WI38 (cell line): ENCODE results near the gene SCAANT1.
A peak's percentile ranks its signal among the peaks of the same experiment; 100 is the strongest.

Experiments
- H3K4me3 ChIP-seq: 2 replicates; pipeline ENCODE4 v1.5.1; 2011; ENCODE audit warnings: low read depth, mild to moderate bottlenecking, control low read depth, low read length
- TF ChIP-seq, protein P1 (sequence below): IDR thresholded peaks from 2 replicates; pipeline ENCODE4 v1.5.1; 2012; ENCODE audit warnings: low read depth, mild to moderate bottlenecking, control low read depth, low read length

The SCAANT1 gene

DNA sequence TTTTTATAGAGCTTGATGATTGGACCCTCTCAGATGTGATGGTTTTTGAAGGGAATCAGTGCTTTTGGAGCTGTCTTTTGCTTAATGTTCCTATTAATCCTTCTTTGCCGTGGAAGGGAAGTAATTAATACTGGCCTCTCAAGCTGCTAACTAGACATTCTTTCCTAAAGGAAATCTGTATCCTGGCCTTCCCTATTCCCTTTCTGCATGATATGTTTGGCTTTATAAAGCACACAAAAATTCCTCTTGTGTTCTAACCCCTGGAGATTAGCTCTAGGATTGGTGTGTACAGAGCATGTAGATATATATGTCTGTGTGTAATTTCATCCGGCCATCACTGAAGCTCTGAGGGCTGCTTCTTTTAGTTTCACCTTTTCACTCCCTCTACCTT, 41.6 kb downstream of the SCAANT1 start:
- H3K4me3 ChIP-seq, result no peak overlapping the region
- TF ChIP-seq, protein P1, sequence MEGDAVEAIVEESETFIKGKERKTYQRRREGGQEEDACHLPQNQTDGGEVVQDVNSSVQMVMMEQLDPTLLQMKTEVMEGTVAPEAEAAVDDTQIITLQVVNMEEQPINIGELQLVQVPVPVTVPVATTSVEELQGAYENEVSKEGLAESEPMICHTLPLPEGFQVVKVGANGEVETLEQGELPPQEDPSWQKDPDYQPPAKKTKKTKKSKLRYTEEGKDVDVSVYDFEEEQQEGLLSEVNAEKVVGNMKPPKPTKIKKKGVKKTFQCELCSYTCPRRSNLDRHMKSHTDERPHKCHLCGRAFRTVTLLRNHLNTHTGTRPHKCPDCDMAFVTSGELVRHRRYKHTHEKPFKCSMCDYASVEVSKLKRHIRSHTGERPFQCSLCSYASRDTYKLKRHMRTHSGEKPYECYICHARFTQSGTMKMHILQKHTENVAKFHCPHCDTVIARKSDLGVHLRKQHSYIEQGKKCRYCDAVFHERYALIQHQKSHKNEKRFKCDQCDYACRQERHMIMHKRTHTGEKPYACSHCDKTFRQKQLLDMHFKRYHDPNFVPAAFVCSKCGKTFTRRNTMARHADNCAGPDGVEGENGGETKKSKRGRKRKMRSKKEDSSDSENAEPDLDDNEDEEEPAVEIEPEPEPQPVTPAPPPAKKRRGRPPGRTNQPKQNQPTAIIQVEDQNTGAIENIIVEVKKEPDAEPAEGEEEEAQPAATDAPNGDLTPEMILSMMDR, result no peak

DNA sequence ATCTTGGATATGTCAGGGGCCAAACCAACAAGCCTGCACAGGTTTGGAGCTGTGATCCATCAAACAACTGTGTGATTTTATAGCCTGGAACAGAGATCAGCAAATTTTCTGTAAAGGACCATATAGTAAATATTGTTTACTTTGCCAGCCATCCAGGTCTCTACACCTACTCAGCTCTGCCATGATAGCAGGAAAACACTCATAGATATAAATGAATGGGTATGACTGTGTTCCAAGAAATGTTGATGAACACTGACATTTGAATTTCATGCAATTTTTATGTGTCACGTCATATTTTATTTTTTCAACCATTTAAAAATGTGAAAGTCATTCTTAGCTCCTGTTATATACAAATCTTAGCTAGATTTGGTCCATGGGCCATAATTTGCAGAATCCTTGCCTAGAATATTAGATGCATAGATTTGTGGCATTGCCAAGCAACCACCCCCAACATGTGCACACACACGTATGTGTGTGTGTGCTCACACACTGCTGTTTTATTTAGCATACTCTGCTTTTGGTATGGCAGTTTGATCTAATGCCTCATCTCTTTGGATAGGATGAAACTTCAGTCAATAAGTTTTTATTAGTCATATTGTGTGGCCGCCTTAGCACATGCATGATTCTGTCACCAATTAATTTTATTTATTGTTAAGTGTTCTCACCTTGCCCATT, 42.1 kb downstream of the SCAANT1 start:
- TF ChIP-seq, protein P1, result no peak
- H3K4me3 ChIP-seq, result no peak overlapping the region

DNA sequence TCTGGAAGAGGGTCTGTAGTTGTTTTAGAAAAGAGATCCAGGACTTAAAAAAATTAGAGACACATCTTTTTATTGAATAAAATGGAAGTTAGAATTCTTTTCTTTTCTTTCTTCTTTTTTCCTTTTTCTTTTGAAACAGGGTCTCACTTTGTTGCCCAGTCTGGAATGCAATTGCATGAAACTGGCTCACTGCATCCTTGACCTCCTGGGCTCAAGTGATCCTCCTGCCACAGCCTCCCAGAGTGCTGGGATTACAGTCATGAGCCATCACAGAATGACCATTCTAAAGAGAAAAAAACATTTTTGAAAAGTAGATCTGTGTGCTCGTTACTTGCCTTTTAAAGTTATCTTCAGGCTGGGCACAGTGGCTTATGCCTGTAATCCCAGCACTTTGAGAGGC, 45.0 kb downstream of the SCAANT1 start:
- no peak overlapping the region for H3K4me3 ChIP-seq
- TF ChIP-seq, protein P1, result no peak

DNA sequence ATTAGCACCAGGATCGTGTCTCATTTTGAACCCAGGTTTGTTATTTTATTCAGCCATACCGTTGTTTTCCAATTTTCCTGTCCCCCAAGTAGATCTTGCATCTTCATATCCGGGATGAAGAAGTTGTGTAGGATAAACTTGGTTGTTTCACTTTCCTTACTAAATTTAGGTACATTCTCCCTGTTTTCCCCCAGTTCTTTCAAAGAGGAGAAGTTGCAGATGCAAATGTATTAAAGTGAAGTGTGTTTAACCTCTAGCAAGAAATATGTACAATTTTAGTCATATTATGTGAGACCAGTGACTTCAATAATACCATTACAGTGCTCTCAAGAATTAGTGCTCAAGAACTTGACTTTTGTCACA, 47.2 kb downstream of the SCAANT1 start:
- peak overlapping the region; percentile 83 for H3K4me3 ChIP-seq
- TF ChIP-seq, protein P1, result no peak

DNA sequence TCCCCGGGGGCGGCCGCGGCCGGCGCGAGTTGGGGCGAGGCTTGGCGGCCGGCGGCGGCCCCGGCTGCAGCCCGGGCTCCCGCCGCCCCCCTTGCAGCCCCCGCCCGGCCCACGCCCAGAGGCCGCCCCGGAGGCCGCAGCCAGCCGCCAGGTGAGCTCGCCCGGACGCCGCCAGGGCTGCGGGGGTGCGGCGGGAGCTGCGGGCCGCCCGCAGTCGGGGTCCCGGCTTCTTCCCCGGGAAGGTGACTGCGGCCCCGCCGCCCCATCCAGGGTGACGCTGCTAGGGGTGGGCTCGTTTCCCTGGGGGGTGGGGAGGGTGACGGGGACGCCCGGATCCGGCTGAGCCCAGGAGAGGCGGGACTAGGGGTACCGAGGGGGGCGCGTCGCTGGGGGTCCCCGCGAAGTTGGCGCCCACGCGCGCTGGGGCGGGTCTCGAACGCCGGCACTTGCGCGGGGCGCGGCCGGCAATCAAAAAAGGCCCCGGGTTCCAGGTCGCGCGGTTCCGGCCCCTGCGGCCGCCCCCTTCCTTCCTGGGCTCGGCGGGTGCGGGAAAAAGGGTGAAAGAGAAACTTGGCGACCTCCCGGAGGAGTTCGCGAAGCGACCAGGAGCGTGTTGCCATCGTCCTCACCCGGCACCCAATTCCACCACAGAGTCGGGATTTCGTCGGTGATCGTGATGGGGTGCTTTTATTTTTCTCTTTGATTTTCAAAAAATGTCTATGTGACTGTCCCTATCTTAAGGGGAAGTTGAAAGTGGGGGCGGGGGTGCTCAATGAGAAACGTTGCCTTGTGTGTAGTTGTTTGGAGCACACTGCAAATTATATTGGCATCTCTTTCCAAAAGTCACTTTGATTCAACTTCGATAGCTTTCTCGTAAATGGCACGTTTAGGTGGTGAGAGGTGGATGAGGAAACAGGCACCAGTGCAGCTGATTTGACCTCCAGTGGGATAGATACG, 47.9 kb downstream of the SCAANT1 start:
- TF ChIP-seq, protein P1, result no peak
- peak overlapping the region; percentile 83 for H3K4me3 ChIP-seq

DNA sequence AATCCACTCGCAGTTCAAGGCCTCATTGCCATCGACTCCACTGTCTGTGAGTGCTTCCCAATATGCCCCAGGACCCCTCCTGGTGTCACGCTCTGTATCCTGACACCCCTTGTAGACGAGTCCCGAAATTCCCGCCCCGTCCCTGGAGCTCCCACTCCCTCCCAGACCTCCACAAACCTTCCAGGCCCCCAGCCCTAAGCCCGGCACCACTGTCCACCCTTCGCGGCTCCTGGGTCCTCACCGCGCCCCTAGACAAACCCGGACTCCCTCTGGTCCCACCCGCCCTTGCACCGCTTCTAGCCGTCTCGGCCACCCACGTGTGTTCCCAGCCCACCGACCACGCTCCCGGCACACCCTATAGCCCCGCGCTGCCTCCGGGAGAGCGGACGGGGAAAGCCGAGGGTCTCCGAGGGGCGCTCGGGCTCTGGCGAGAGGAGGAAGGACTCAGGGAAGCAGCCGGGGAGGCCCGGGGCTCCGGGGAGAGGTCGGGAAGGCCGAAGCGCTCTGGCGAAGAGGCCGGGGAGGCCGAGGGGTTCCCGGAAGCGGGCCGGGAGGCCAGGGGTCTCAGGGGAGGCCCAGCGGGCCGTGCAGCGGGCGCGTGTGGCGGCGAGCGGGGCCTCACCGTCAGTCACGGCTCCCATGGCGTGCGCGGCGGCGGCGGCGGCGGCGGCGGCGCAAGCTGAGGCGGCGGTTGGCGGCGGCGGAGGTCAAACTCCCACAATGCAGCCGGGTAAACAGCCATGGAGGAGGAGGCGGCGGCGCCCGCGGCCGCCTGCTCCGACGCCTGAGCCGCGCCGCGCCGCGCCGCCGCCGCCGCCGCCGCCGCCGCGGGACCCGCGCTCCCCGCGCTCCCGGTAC, 48.8 kb downstream of the SCAANT1 start, which contains the start of the genes ATXN7 and THOC7:
Gene ATXN7, plus strand, starts transcription at position 718 of the 858 bp plus-strand sequence. CDS start 48,732 bp downstream, outside the sequence.
Gene THOC7, minus strand, starts transcription at position 656 of the 858 bp plus-strand sequence. Its CDS starts 15 bp downstream, at position 641.
- TF ChIP-seq, protein P1, result no peak

More for the DNA sequence above, 48.8 kb downstream of the SCAANT1 start, which contains the start of the genes ATXN7 and THOC7:
- peak within 1 kb of the TSS; percentile 89 for H3K4me3 ChIP-seq
